Neural cell (in vitro differentiated cells): Measurements from ENCODE around the gene ERC2.

Experiments used
- EP300 ChIP-seq: fragments of 450-650 bp; conservative IDR thresholded peaks from 2 replicates; pipeline ENCODE4 v1.6.1; 2014; ENCODE audit warnings: antibody characterized with exemption, mild to moderate bottlenecking, moderate library complexity; ENCODE audit not compliant: poor library complexity, severe bottlenecking
- SMC3 ChIP-seq: fragments of 450-650 bp; conservative IDR thresholded peaks from 2 replicates; pipeline ENCODE4 v1.6.1; 2014; ENCODE audit warnings: antibody characterized with exemption, mild to moderate bottlenecking, moderate library complexity; ENCODE audit not compliant: poor library complexity
- TF ChIP-seq, protein P1 (sequence below): fragments of 450-650 bp; IDR thresholded peaks from 2 replicates; pipeline ENCODE4 v1.5.1; 2014; ENCODE audit warnings: antibody characterized with exemption, mild to moderate bottlenecking, moderate library complexity; ENCODE audit not compliant: poor library complexity, severe bottlenecking

DNA sequence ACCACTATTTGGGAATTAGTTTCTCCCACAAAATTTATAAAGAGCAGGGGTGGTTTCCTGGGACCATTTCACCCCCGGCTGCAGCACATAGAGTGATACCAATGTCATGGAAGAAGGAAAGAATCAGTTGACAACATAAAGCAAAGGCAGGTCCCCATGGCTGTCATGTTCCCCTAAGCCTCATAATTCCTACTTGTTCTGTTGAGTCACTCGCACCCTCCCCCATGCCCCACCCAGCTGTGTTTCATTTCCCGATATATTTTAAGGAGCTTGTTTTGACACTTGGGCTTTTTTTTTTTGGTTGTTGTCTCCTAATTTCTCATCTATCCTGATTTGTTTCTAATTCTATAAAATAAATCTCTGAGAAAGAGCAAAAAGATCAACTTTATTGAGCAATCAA is 24.9 kb downstream of the ERC2 start:
- TF ChIP-seq SMC3: no peak
- TF ChIP-seq, protein P1, sequence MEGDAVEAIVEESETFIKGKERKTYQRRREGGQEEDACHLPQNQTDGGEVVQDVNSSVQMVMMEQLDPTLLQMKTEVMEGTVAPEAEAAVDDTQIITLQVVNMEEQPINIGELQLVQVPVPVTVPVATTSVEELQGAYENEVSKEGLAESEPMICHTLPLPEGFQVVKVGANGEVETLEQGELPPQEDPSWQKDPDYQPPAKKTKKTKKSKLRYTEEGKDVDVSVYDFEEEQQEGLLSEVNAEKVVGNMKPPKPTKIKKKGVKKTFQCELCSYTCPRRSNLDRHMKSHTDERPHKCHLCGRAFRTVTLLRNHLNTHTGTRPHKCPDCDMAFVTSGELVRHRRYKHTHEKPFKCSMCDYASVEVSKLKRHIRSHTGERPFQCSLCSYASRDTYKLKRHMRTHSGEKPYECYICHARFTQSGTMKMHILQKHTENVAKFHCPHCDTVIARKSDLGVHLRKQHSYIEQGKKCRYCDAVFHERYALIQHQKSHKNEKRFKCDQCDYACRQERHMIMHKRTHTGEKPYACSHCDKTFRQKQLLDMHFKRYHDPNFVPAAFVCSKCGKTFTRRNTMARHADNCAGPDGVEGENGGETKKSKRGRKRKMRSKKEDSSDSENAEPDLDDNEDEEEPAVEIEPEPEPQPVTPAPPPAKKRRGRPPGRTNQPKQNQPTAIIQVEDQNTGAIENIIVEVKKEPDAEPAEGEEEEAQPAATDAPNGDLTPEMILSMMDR: no peak
- no peak for TF ChIP-seq EP300
